Subcutaneous adipose tissue (tissue), 4 donors: Measurements from ENCODE around the gene TOPBP1. TPM values are rescaled to one million over a fixed set of nuclear protein-coding genes. Genes with fewer than 3 reads are reported as not detected.

ENCODE experiments used
- CTCF ChIP-seq: fragments of 450-650 bp; IDR thresholded peaks from one replicate; pipeline ENCODE4 v1.5.1; 2016; ENCODE audit warnings: low read depth, mild to moderate bottlenecking, control low read depth, antibody characterized with exemption, moderate library complexity
- total RNA-seq, 4 donors: library from RNA; depleted of rRNA; stranded (reverse); fragments of >200 nt; gene quantifications; one replicate each; pipeline ENCODE4 v1.1.0, GENCODE V29; 2016

Gene TOPBP1
- total RNA-seq, 4 donors from 2014 or later, result 26.2 to 35.9 (median 28.5) TPM

DNA sequence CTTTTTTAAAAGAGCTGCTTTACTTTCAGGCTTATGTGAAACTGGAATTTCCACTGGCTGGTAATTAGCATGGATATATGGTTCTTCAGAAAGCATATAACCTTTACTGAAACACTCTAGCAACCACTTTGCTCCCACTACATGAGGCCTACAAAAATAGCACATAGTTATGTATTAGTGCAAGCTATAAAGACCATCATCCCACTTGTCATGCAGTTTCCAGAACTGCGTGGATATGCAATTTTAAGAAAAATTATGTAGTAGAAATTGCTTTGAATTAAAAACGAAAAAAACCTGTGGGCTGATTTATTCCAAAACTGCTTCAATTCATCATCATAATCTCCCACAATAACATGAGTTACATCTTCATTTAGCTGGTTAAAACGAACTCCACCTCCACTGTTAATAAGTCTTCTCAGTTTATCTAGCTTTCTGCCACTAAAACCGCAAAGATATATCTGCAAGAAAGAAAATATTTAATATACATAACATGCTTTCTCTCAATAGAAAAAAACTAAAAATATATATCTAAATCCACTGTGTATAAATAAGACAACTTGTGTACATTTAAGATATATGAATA, 12.2 kb downstream of the TOPBP1 start:
- no peak for TF ChIP-seq CTCF

GRCh38 chr3:133644768-133645167, 17.0 kb downstream of the TOPBP1 start:
- no peak for TF ChIP-seq CTCF

DNA sequence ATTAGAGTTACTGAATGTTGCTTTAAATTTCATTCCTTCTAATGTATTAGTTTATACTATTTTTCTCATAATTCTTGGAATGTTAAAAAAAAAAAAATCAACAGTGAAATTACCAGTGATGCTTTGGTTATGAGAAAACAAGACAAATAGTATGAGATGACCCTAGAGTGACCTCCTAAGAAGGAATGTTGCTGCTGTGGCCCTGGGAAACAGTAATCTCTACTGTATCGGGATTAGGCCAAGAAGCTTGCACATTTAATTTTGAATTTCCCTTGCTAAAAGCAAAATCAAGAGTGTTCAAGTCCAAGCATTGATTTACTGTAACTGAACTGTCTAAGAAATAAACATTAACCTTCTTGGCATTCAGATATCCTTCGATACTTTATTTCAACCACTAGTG, 18.1 kb downstream of the TOPBP1 start:
- no peak for TF ChIP-seq CTCF

GRCh38 chr3:133641254-133641653, 20.5 kb downstream of the TOPBP1 start:
- no peak for TF ChIP-seq CTCF

- no peak for TF ChIP-seq CTCF
Measured at GRCh38 chr3:133633439-133633838, 28.3 kb downstream of the TOPBP1 start.

DNA sequence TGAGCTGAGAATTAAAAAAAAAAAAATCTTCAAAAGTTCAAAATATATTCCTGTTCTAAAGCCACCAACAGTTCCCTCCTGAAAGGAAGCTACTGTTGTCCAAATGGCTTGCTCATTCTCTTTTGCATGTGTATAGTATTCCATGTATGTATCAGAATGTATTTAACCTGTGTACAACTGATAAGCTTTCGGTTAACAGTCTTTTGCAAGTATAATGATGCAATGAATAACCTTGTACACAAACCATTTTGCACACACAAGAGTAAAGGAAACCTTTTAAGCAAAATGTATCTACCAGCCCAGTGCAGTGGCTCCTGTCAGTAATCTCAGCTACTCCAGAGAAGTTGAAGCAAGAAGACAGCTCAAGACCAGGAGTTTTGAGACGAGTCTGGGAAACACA, 32.6 kb downstream of the TOPBP1 start:
- no peak for TF ChIP-seq CTCF

DNA sequence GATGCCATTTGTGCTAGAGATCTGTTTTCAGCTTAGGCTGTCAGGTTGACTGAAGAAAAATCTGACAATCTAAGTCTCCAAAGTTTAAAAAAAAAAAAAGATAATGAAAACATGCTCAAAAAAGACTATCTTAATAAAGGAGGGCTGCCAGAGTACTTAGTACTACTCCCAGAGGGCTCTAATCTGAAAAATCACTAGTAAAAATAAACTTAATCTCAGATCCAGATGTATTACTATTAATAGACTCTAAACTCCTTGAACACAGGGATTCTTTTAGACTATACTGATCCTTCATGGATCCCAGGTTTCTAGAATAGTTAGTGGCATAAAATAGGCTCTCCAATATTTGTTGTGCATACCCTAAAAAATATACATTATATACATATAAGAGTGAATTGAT, 34.0 kb downstream of the TOPBP1 start:
- no peak for TF ChIP-seq CTCF
